ENCODE measurements around the gene PRRX2. TPM values are rescaled to one million over a fixed set of nuclear protein-coding genes. Genes with fewer than 3 reads are reported as not detected.
"Not testable (repeated sequence)": the region's sequence is repeated elsewhere in the genome, so short reads cannot be mapped to it uniquely, and the experiment has no call there.

The PRRX2 gene
- total RNA-seq, 1 experiment from 2014 or later, result 7.6 TPM

DNA sequence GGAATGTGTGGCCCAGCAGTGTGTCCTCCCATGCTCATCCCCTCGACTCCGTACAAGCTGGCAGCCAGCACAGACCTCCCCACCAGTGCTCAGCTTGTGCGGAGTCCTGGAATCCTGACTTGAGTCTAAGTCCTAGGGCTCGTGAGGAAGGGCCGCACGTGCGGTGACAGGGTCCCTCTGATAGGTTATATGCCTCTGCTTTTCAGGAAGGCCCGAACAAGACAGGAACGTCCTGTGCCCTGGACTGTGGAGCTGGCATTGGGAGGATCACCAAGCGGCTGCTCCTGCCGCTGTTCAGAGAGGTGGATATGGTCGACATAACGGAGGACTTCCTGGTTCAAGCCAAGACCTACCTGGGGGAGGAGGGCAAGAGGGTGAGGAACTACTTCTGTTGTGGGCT, 31.6 kb upstream of the PRRX2 start:
- no peak for DNase-seq (ENCODE audit: low read depth)
- in situ Hi-C loops (cut with HindIII; ENCODE audit: low pct_unique_long_range_greater_than_20kb, low sequenced_read_pairs), result no loop called here

DNA sequence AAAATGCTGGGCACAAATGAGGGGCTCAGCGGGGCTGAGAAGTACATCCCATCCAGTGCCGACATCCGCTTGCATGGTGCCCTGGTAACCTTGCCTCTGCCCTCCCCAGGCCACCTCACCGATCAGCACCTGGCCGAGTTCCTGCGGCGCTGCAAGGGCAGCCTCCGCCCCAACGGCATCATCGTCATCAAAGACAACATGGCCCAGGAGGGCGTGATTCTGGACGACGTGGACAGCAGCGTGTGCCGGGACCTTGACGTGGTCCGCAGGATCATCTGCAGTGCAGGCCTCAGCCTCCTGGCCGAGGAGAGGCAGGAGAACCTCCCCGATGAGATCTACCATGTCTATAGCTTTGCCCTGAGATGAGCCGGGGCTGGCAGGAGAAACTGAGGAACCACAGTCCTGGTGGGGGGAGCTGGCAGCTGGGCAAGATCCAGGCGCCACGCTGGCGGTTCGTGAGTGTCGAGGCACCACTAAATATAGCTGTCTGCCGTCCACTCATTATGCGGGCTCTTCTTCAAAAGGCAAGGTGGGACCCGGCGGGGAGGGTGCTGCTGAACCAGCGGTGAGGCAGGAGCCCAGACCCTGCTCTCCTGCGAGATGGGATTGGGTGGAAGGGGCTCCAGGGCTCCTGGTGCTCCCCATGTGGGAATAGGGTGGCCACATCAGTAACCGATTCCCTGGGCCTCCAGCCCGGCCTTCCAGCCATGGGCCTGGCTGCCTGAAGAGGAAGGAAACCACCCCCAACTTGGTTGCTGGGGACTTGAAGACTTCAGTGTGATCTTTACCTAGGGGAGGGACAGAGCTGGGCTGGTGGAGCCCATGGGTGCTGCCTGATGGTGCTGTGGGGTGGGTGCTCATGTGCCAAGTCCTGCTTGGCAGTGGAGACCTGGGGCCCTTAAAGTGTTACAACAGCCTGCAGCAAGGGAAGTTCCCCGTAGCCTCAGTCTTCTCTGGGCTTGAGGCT, 30.1 kb upstream of the PRRX2 start:
- in situ Hi-C loops (cut with HindIII; ENCODE audit: low pct_unique_long_range_greater_than_20kb, low sequenced_read_pairs), result no loop called here
- no peak for DNase-seq (ENCODE audit: low read depth)

DNA sequence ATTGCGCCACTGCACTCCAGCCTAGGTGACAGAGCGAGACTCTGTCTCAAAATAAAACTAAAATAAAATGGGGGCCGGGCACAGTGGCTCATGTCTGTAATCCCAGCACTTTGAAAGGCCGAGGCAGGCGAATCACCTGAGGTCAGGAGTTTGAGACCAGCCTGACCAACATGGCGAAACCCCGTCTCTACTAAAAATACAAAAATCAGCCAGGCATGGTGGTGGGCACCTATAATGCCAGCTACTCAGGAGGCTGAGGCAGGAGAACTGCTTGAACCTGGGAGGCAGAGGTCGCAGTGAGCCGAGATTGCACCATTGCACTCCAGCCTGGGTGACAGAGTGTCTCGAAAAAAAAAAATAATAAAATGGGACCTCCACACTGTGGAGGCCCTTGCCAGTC, 29.1 kb upstream of the PRRX2 start:
- DNase-seq (ENCODE audit: low read depth); in situ Hi-C loops (cut with HindIII; ENCODE audit: low pct_unique_long_range_greater_than_20kb, low sequenced_read_pairs): not testable (repeated sequence)

DNA sequence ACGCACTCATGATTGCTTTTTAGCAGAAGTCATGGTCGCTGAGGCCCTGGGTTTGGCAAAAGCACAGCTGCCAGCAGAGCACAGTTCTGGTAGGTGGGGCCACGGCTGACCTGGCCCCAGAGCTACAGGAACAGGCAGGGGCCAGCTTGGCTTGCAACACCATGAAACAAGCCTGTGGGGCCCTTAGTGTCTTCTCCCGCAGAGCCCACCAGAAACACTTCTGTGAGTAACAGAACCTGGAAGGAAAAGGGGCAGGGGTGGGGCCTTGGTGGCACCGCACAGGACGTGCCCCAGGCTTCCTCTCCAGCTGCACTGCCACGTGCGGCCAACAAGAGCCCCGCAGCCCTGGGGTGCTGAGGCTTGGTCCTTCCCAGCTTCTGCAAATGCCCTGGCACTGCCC, 28.3 kb upstream of the PRRX2 start:
- no peak for DNase-seq (ENCODE audit: low read depth)
- in situ Hi-C loops (cut with HindIII; ENCODE audit: low pct_unique_long_range_greater_than_20kb, low sequenced_read_pairs), result no loop called here

- DNase-seq (ENCODE audit: low read depth), result no peak
- in situ Hi-C loops (cut with HindIII; ENCODE audit: low pct_unique_long_range_greater_than_20kb, low sequenced_read_pairs), result no loop called here
Measured at GRCh38 chr9:129637673-129638439, 27.6 kb upstream of the PRRX2 start.

- no peak for DNase-seq (ENCODE audit: low read depth)
- in situ Hi-C loops (cut with HindIII; ENCODE audit: low pct_unique_long_range_greater_than_20kb, low sequenced_read_pairs), result no loop called here
Measured at GRCh38 chr9:129639034-129639630, 26.3 kb upstream of the PRRX2 start.

GRCh38 chr9:129639756-129640085, 25.7 kb upstream of the PRRX2 start:
- no peak for DNase-seq (ENCODE audit: low read depth)
- in situ Hi-C loops (cut with HindIII; ENCODE audit: low pct_unique_long_range_greater_than_20kb, low sequenced_read_pairs), result no loop called here

DNA sequence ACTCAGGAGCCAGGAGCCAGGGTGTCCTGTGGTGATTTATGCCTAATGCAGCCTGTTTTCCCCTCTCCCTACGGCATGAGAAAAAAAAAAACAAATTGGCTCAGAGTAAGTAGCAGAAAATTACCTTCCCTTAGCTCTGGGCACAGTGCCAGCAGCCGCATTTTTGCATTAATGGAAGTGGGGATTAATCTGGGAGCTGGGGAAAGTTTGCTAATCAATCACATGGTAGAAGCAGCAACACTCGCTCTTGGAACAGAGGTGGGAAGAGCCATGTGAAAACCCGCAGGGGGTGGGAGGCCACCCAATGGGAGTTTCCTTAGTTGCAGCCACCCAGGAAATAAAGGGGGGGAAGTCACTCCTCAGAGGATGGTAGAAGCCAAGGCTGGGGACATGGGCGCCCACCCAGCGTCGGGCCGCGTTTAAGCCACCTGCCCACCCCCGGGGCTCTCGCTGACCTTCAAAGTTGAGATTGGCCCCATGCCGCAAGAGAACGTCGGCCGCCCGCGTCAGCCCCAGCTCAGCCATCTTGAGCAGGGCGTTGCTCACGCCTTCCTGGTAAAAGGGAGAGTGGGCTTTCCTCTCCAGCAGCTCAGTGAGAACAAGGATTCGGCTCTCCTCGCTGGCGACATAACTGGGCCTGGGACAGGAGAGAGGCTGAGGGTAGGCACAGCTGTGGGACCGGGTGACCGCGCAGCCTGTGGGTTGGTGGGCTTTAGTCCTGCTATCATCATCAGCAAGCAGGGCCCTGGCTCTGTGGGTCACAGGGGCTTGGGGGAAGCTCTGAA, 25.2 kb upstream of the PRRX2 start:
- in situ Hi-C loops (cut with HindIII; ENCODE audit: low pct_unique_long_range_greater_than_20kb, low sequenced_read_pairs), result no loop called here
- peak; percentile 79 for DNase-seq (ENCODE audit: low read depth)

DNA sequence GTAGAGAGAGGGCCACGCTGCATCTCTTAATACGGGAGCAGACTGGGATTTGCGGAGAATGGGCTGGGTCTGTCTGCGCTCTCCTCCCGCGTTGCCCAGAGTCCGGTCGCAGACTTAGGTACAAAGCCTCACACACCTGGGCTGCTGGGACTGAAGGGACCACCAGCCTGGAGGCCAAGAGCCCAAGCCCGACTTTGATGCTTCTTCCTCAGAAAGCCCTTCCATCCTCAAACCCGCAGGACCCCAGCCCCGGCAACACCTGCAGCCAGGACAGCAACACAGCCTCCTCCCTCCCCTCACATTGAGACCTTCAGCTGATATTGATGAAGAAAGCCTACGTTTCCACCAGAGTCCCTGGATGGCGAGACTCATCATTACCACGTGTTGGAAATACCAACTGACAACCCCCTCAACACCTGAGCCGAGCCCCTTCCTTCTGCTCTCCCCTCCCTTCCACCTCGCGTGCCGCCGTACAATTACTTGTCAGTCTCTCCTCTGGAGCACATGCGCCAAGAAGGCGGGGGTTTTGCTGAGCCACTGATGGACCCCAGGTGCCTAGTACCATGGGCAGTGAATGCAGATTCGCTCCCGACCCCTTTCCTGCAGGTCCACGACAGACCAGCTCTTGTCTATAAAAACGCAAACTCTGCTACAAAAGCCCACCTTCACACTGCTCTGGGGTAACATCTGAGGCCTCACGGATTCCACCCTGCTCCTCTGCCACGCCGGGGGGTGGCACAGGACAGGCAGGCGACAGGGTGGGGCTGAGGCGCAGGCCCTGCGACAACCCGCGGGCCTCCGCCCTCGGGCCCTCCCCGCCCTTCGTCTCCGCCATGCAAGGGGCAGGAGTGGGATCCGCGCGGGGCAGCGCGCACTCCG, 24.3 kb upstream of the PRRX2 start:
- DNase-seq (ENCODE audit: low read depth), result no peak
- in situ Hi-C loops (cut with HindIII; ENCODE audit: low pct_unique_long_range_greater_than_20kb, low sequenced_read_pairs), result no loop called here

- peak; percentile 98 for DNase-seq (ENCODE audit: low read depth)
- in situ Hi-C loops (cut with HindIII; ENCODE audit: low pct_unique_long_range_greater_than_20kb, low sequenced_read_pairs), result no loop called here
Measured at GRCh38 chr9:129641750-129642585, 23.5 kb upstream of the PRRX2 start, which contains the start of gene ASB6. ASB6 (minus strand) TSS chr9:129642151; CDS start chr9:129641999, 152 bp downstream.

GRCh38 chr9:129643706-129644105, 21.7 kb upstream of the PRRX2 start:
- in situ Hi-C loops (cut with HindIII; ENCODE audit: low pct_unique_long_range_greater_than_20kb, low sequenced_read_pairs), result no loop called here
- no peak for DNase-seq (ENCODE audit: low read depth)

DNA sequence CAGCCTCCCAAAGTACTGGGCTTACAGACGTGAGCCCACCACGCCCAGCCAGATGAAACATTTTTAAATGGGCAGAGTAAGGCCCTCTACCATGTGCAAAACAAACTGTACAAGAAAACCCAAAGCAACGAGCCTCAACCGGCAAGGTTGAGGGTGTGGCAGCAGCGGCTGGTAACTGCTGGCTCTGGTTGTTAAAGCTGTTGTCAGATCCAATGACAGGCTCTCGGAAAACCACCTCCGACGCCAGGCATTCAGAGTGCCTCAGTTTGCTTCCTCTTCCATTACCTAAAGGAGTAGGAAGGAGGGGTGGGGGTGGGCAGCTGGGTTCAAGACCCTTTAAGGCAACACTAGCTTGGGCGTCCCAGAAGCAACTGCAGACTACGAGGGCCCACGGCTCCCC, 21.1 kb upstream of the PRRX2 start:
- no peak for DNase-seq (ENCODE audit: low read depth)
- in situ Hi-C loops (cut with HindIII; ENCODE audit: low pct_unique_long_range_greater_than_20kb, low sequenced_read_pairs), result no loop called here

DNA sequence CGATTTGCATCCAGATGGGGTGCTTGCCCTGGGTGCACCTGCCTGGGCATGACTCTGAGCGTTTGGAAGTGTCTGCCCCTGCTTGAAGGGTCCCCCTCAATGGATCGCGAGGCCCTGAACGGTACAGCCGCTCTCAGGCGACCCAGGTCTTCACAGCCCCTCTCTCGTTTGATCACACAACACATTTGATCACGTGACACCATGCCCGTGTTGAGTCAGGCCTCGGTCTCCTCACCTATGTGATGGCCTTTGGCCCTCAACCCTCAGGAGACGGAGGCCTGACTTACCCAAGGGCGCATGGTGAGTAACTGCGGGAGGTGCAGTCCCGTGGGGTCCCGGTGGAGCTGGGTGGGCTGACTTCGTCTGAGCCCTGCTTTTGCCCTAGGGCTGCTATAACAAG, 20.5 kb upstream of the PRRX2 start:
- DNase-seq (ENCODE audit: low read depth), result no peak
- in situ Hi-C loops (cut with HindIII; ENCODE audit: low pct_unique_long_range_greater_than_20kb, low sequenced_read_pairs), result no loop called here

DNA sequence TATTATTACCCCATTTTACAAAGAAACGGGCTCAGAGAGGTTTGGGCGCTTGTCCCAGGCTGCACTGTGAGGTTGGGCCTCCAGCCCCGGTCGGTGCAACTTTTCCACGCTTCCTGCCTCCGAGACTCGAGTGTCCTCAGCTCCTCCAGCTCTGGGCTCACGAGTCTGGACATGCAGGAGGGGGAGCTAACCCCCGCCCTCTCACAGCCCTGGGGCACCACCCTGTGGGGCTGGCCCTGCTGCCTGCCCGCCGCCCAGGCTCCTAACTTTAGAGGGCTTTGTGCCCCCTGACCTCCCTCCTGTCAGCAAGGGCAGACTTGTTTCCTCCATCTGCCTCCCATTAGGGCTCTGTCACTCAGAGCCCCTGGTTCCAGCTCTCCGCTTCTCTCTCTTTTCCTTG, 19.2 kb upstream of the PRRX2 start:
- no peak for DNase-seq (ENCODE audit: low read depth)
- in situ Hi-C loops (cut with HindIII; ENCODE audit: low pct_unique_long_range_greater_than_20kb, low sequenced_read_pairs), result no loop called here

DNA sequence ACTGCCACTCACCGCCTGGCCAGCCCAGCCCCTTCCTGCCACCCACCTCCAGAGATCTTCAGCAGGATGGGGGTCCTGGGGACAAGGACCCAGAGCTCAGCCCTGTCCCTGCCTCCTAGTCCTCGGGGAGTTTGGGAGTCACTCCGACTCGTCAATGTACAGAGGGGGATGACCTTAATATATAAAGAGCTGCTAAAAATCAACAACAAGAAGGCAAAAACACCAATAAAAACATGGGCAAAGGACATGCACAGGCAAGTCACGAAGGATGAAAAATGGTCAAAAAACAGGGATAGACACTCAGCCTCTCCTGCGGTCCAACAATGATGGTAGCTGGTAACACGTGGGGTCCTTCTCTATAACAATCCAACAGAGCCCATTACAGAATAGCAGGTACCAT, 18.8 kb upstream of the PRRX2 start:
- no peak for DNase-seq (ENCODE audit: low read depth)
- in situ Hi-C loops (cut with HindIII; ENCODE audit: low pct_unique_long_range_greater_than_20kb, low sequenced_read_pairs), result no loop called here

GRCh38 chr9:129647635-129648034, 17.8 kb upstream of the PRRX2 start:
- DNase-seq (ENCODE audit: low read depth), result no peak
- in situ Hi-C loops (cut with HindIII; ENCODE audit: low pct_unique_long_range_greater_than_20kb, low sequenced_read_pairs), result no loop called here

Data from Caki2 (cell line).